Measurements from ENCODE around the gene NADSYN1.

GRCh38 chr11:71474771-71475483 lies 21.9 kb downstream of the NADSYN1 start:
- TF ChIP-seq CTCF (IDR thresholded peaks at IDR 0.05; ENCODE audit: insufficient read depth, low read length, poor library complexity, severe bottlenecking) (no peak), EZH2phosphoT487 (conservative IDR thresholded peaks at IDR 0.05; ENCODE audit: low read length) (no peak)

All from SU-DHL-6 (cell line).